SU-DHL-6 (cell line): ENCODE measurements around the gene CAPN15.

Source experiments
- CTCF ChIP-seq: fragments of 200-600 bp; sonication (generic); IDR thresholded peaks from one replicate; pipeline ENCODE4 v1.5.1; 2017; ENCODE audit warnings: antibody characterized with exemption, mild to moderate bottlenecking, low read length, moderate library complexity; ENCODE audit not compliant: insufficient read depth, poor library complexity, severe bottlenecking
- EZH2phosphoT487 ChIP-seq: fragments of 200-600 bp; sonication (generic), shearing (Covaris generic); conservative IDR thresholded peaks from 2 replicates; pipeline ENCODE4 v1.6.1; 2018; ENCODE audit warnings: mild to moderate bottlenecking, antibody characterized with exemption, low read length, moderate library complexity, mixed read lengths

DNA sequence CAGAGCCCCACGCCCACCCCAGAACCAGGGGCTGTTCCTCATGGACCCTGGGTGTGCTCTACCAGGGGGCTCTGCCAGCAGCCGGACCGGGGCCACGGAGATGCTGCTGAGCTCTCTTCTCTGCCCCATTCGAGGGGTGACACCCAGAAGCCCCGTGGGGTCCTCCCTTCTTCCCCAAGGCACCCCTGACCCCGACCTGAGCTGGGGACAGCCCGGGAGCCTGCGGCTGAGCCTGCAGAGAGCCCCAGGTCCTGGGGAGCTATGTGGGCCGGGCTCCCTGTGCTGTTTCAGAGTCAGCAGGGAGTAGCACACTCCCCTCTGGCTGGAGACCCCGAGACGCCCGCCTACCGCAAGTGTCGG, 31.5 kb downstream of the CAPN15 start:
- TF ChIP-seq CTCF (no peak), EZH2phosphoT487 (no peak)
